DOHH2 (cell line): Measurements from ENCODE around the gene ROR2.

Source experiments
- CTCF ChIP-seq: fragments of 200-600 bp; sonication (generic); IDR thresholded peaks from one replicate; pipeline ENCODE4 v1.5.1; 2014; ENCODE audit warnings: antibody characterized with exemption, mild to moderate bottlenecking, low read depth, low read length; ENCODE audit not compliant: poor library complexity, severe bottlenecking
- EZH2phosphoT487 ChIP-seq: fragments of 200-600 bp; sonication (generic); IDR thresholded peaks from 2 replicates; pipeline ENCODE4 v1.6.1; 2017; ENCODE audit warnings: borderline replicate concordance, mild to moderate bottlenecking, antibody characterized with exemption, low read length, moderate library complexity, mixed read lengths

- no peak for TF ChIP-seq CTCF
- no peak for TF ChIP-seq EZH2phosphoT487
These were observed 269.0 kb downstream of the ROR2 start for GRCh38 chr9:91680998-91681397.
